Liver (tissue), 9 donors: ENCODE data around the gene GRID1. TPM values are rescaled to one million over a fixed set of nuclear protein-coding genes. Genes with fewer than 3 reads are reported as not detected.

Experiments used
- DNase-seq: peaks from one replicate; pipeline ENCODE4 v3.0.0-alpha.2; 2017; ENCODE audit warnings: low spot score
- H3K27ac ChIP-seq, 2 donors: one replicate each; pipeline ENCODE4 v1.7.0; 2013; ENCODE audit warnings: inconsistent platforms in 2 of 2, low read length in 2 of 2, control low read depth in 1 of 2, low read depth in 1 of 2, mild to moderate bottlenecking in 1 of 2
- H3K27me3 ChIP-seq, 4 donors: one replicate each; pipeline versions ENCODE4 v1.6.1 to v1.7.0; 2013; ENCODE audit warnings: low read length in 3 of 4, inconsistent platforms in 1 of 4, mild to moderate bottlenecking in 1 of 4, moderate library complexity in 1 of 4; ENCODE audit not compliant: control insufficient read depth in 4 of 4, insufficient read depth in 4 of 4
- H3K36me3 ChIP-seq, 4 donors: one replicate each; pipeline versions ENCODE4 v1.6.1 to v1.7.0; 2013; ENCODE audit warnings: low read length in 3 of 4, mild to moderate bottlenecking in 3 of 4, low read depth in 1 of 4, moderate library complexity in 1 of 4; ENCODE audit not compliant: control insufficient read depth in 4 of 4, insufficient read depth in 3 of 4
- H3K4me1 ChIP-seq, 4 donors: one replicate each; pipeline versions ENCODE4 v1.6.1 to v1.7.0; 2013; ENCODE audit warnings: low read length in 3 of 4, mild to moderate bottlenecking in 3 of 4, moderate library complexity in 1 of 4; ENCODE audit not compliant: control insufficient read depth in 4 of 4, insufficient read depth in 4 of 4
- H3K4me3 ChIP-seq, 3 donors: one replicate each; pipeline versions ENCODE4 v1.6.1 to v1.7.0; 2013; ENCODE audit warnings: low read length in 3 of 3, control low read depth in 1 of 3, low read depth in 1 of 3, mild to moderate bottlenecking in 1 of 3
- H3K9ac ChIP-seq, 2 donors: one replicate each; pipeline ENCODE4 v1.7.0; 2013; ENCODE audit warnings: low read length in 2 of 2, mild to moderate bottlenecking in 2 of 2, moderate library complexity in 2 of 2, control low read depth in 1 of 2, low read depth in 1 of 2
- H3K9me3 ChIP-seq, 4 donors: one replicate each; pipeline versions ENCODE4 v1.6.1 to v1.7.0; 2013; ENCODE audit warnings: low read length in 3 of 4; ENCODE audit not compliant: control insufficient read depth in 4 of 4
- CTCF ChIP-seq: fragments of 150-350 bp; IDR thresholded peaks from 2 replicates; pipeline ENCODE4 v1.5.1; 2017; ENCODE audit warnings: improper control_type of control experiment, low read depth, low read length; ENCODE audit not compliant: missing input control
- EGR1 ChIP-seq, 2 donors: IDR thresholded peaks; 2 replicates each; pipeline ENCODE4 v1.6.1; 2016 to 2018; ENCODE audit warnings: antibody characterized with exemption in 2 of 2, low read depth in 2 of 2
- FOXA1 ChIP-seq: IDR thresholded peaks from 2 replicates; pipeline ENCODE4 v1.6.1; 2016; ENCODE audit warnings: antibody characterized with exemption
- FOXA2 ChIP-seq: IDR thresholded peaks from 2 replicates; pipeline ENCODE4 v1.6.1; 2016; ENCODE audit warnings: antibody characterized with exemption
- GABPA ChIP-seq, 2 donors: IDR thresholded peaks in 1 of 2; conservative IDR thresholded peaks in 1 of 2; 2 replicates each; pipeline ENCODE4 v1.6.1; 2016; ENCODE audit warnings: antibody characterized with exemption in 2 of 2, mild to moderate bottlenecking in 1 of 2, moderate library complexity in 1 of 2
- HNF4A ChIP-seq, 2 donors: conservative IDR thresholded peaks; 2 replicates each; pipeline ENCODE4 v1.6.1; 2016; ENCODE audit warnings: antibody characterized with exemption in 2 of 2, mild to moderate bottlenecking in 2 of 2
- HNF4G ChIP-seq: IDR thresholded peaks from 2 replicates; pipeline ENCODE4 v1.6.1; 2016; ENCODE audit warnings: antibody characterized with exemption
- JUND ChIP-seq, 2 donors: IDR thresholded peaks; 2 replicates each; pipeline ENCODE4 v1.6.1; 2016; ENCODE audit warnings: antibody characterized with exemption in 2 of 2
- NR2F2 ChIP-seq: IDR thresholded peaks from 2 replicates; pipeline ENCODE4 v1.6.1; 2016; ENCODE audit warnings: antibody characterized with exemption
- RAD21 ChIP-seq, 2 donors: IDR thresholded peaks; 2 replicates each; pipeline ENCODE4 v1.6.1; 2016; ENCODE audit warnings: antibody characterized with exemption in 2 of 2, mild to moderate bottlenecking in 2 of 2
- RXRA ChIP-seq, 2 donors: IDR thresholded peaks; 2 replicates each; pipeline ENCODE4 v1.6.1; 2017 to 2018; ENCODE audit warnings: antibody characterized with exemption in 2 of 2, mild to moderate bottlenecking in 1 of 2
- SP1 ChIP-seq: IDR thresholded peaks from 2 replicates; pipeline ENCODE4 v1.6.1; 2018; ENCODE audit warnings: antibody characterized with exemption, mild to moderate bottlenecking
- TAF1 ChIP-seq: conservative IDR thresholded peaks from 2 replicates; pipeline ENCODE4 v1.6.1; 2016; ENCODE audit warnings: antibody characterized with exemption, mild to moderate bottlenecking
- YY1 ChIP-seq: IDR thresholded peaks from 2 replicates; pipeline ENCODE4 v1.6.1; 2016; ENCODE audit warnings: antibody characterized with exemption, mild to moderate bottlenecking
- WGBS: extraction: QIAGEN DNeasy Blood & Tissue Kit; methylation state at CpG from one replicate; pipeline ENCODE4 v1.1.7; 2013; 5-methylcytosine and 5-hydroxymethylcytosine counted together
- polyA plus RNA-seq, 2 donors: library from polyadenylated mRNA; stranded (reverse) in 1 of 2; unstranded in 1 of 2; fragments of 200-250 nt in 1 of 2; fragments of >200 nt in 1 of 2; fragmentation: Nextera tagmentation in 1 of 2; extraction: Ambion mirVana in 1 of 2; gene quantifications; one replicate each; pipeline versions ENCODE4 v1.2.1 to v1.2.3, GENCODE V29; 2013 to 2015
- total RNA-seq, 2 donors: library from RNA; depleted of rRNA; stranded (reverse); fragments of >200 nt; gene quantifications; one replicate each; pipeline ENCODE4 v1.2.3, GENCODE V29; 2014
- TF ChIP-seq, protein P1 (sequence below): IDR thresholded peaks from 2 replicates; pipeline ENCODE4 v1.6.1; 2016; ENCODE audit warnings: antibody characterized with exemption
- TF ChIP-seq, protein P2 (sequence below): IDR thresholded peaks from 2 replicates; pipeline ENCODE4 v1.6.1; 2016; ENCODE audit warnings: antibody characterized with exemption
- TF ChIP-seq, protein P3 (sequence below): IDR thresholded peaks from 2 replicates; pipeline ENCODE4 v1.6.1; 2016; ENCODE audit warnings: antibody characterized with exemption, mild to moderate bottlenecking
- TF ChIP-seq, protein P4 (sequence below): IDR thresholded peaks from 2 replicates; pipeline ENCODE4 v1.6.1; 2016; ENCODE audit warnings: antibody characterized with exemption
- donor health status: healthy.
- donor health status: healthy.
- donor health status: healthy.
- donor health status: healthy.
- donor health status: healthy.

Gene GRID1
- total and polyA plus RNA-seq, 4 donors, result 0.09 to 0.17 (median 0.14) TPM; not detected in 1

- H3K9ac ChIP-seq, result no peak overlapping the region
- no peak for DNase-seq
- no peak overlapping the region for H3K27ac ChIP-seq
- 95% methylated on average over 9 of the region's 9 CpGs for WGBS
- H3K4me3 ChIP-seq, result no peak overlapping the region
- H3K4me1 ChIP-seq, result no peaks in the 10 kb centered on the region
- TF ChIP-seq, protein P1, sequence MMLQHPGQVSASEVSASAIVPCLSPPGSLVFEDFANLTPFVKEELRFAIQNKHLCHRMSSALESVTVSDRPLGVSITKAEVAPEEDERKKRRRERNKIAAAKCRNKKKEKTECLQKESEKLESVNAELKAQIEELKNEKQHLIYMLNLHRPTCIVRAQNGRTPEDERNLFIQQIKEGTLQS, result no peak
- TF ChIP-seq HNF4A (conservative IDR thresholded peaks at IDR 0.05) (no peak), FOXA1 (no peak), SP1 (no peak), GABPA (IDR thresholded peaks at IDR 0.05 in 1 of 2, conservative IDR thresholded peaks at IDR 0.05 in 1 of 2) (no peak), RXRA (IDR thresholded peaks at IDR 0.05) (no peak), EGR1 (IDR thresholded peaks at IDR 0.05; ENCODE audit: low read depth in 2 of 2) (no peak), NR2F2 (no peak), RAD21 (IDR thresholded peaks at IDR 0.05) (no peak), CTCF (no peak), HNF4G (no peak), FOXA2 (no peak), JUND (IDR thresholded peaks at IDR 0.05) (no peak), YY1 (no peak)
- TF ChIP-seq, protein P2, sequence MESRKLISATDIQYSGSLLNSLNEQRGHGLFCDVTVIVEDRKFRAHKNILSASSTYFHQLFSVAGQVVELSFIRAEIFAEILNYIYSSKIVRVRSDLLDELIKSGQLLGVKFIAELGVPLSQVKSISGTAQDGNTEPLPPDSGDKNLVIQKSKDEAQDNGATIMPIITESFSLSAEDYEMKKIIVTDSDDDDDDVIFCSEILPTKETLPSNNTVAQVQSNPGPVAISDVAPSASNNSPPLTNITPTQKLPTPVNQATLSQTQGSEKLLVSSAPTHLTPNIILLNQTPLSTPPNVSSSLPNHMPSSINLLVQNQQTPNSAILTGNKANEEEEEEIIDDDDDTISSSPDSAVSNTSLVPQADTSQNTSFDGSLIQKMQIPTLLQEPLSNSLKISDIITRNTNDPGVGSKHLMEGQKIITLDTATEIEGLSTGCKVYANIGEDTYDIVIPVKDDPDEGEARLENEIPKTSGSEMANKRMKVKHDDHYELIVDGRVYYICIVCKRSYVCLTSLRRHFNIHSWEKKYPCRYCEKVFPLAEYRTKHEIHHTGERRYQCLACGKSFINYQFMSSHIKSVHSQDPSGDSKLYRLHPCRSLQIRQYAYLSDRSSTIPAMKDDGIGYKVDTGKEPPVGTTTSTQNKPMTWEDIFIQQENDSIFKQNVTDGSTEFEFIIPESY, result no peak
- no peaks in the 10 kb centered on the region for H3K27me3 ChIP-seq
- no peaks in the 10 kb centered on the region for H3K9me3 ChIP-seq
- H3K36me3 ChIP-seq, result no peaks in the 10 kb centered on the region
These were observed 746.8 kb downstream of the GRID1 start for GRCh38 chr10:85619832-85620231.

GRCh38 chr10:85618841-85619240 lies 747.8 kb downstream of the GRID1 start:
- Histone ChIP-seq H3K4me1 (no peaks in the 10 kb centered on the region), H3K4me3 (no peak overlapping the region), H3K27me3 (no peaks in the 10 kb centered on the region), H3K9ac (no peak overlapping the region), H3K9me3 (no peaks in the 10 kb centered on the region), H3K27ac (no peak overlapping the region), H3K36me3 (no peaks in the 10 kb centered on the region)
- no peak for TF ChIP-seq HNF4A (conservative IDR thresholded peaks at IDR 0.05)
- TF ChIP-seq SP1, result no peak
- no peak for TF ChIP-seq CTCF
- TF ChIP-seq TAF1, result no peak
- TF ChIP-seq EGR1 (IDR thresholded peaks at IDR 0.05; ENCODE audit: low read depth in 2 of 2), result no peak
- TF ChIP-seq, protein P3, sequence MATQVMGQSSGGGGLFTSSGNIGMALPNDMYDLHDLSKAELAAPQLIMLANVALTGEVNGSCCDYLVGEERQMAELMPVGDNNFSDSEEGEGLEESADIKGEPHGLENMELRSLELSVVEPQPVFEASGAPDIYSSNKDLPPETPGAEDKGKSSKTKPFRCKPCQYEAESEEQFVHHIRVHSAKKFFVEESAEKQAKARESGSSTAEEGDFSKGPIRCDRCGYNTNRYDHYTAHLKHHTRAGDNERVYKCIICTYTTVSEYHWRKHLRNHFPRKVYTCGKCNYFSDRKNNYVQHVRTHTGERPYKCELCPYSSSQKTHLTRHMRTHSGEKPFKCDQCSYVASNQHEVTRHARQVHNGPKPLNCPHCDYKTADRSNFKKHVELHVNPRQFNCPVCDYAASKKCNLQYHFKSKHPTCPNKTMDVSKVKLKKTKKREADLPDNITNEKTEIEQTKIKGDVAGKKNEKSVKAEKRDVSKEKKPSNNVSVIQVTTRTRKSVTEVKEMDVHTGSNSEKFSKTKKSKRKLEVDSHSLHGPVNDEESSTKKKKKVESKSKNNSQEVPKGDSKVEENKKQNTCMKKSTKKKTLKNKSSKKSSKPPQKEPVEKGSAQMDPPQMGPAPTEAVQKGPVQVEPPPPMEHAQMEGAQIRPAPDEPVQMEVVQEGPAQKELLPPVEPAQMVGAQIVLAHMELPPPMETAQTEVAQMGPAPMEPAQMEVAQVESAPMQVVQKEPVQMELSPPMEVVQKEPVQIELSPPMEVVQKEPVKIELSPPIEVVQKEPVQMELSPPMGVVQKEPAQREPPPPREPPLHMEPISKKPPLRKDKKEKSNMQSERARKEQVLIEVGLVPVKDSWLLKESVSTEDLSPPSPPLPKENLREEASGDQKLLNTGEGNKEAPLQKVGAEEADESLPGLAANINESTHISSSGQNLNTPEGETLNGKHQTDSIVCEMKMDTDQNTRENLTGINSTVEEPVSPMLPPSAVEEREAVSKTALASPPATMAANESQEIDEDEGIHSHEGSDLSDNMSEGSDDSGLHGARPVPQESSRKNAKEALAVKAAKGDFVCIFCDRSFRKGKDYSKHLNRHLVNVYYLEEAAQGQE, result no peak
- no peak for TF ChIP-seq RAD21 (IDR thresholded peaks at IDR 0.05)
- TF ChIP-seq, protein P2, result no peak
- no peak for TF ChIP-seq JUND (IDR thresholded peaks at IDR 0.05)
- no peak for TF ChIP-seq FOXA2
- no peak for TF ChIP-seq YY1
- TF ChIP-seq RXRA (IDR thresholded peaks at IDR 0.05), result no peak
- TF ChIP-seq, protein P1, result no peak
- no peak for TF ChIP-seq FOXA1
- TF ChIP-seq, protein P4, sequence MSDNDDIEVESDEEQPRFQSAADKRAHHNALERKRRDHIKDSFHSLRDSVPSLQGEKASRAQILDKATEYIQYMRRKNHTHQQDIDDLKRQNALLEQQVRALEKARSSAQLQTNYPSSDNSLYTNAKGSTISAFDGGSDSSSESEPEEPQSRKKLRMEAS, result no peak
- TF ChIP-seq HNF4G, result no peak
- no peak for TF ChIP-seq NR2F2
- no peak for TF ChIP-seq GABPA (IDR thresholded peaks at IDR 0.05 in 1 of 2, conservative IDR thresholded peaks at IDR 0.05 in 1 of 2)
- 65% methylated on average over 3 of the region's 3 CpGs for WGBS
- DNase-seq, result no peak
